PC-9 (cell line): ENCODE results near the gene PDS5B.

Experiments
- CTCF ChIP-seq: fragments of 200-600 bp; sonication (generic); conservative IDR thresholded peaks from 2 replicates; pipeline ENCODE4 v1.6.1; 2017; ENCODE audit warnings: mixed run types, antibody characterized with exemption, mild to moderate bottlenecking, moderate library complexity
- EZH2 ChIP-seq: fragments of 200-600 bp; sonication (generic); IDR thresholded peaks from 2 replicates; pipeline ENCODE4 v1.8.0; 2017; ENCODE audit warnings: antibody characterized with exemption, low read depth

GRCh38 chr13:32802159-32802558 is 215.9 kb downstream of the PDS5B start:
- no peak for TF ChIP-seq CTCF
- TF ChIP-seq EZH2, result no peak
